ENCODE measurements around the gene FAM184B. TPM values are rescaled to one million over a fixed set of nuclear protein-coding genes. Genes with fewer than 3 reads are reported as not detected.

FAM184B gene
- total RNA-seq, 1 experiment from 2014 or later: 0.09 TPM

- no peaks in the 10 kb centered on the region for H4K20me1 ChIP-seq (ENCODE audit: control insufficient read depth, insufficient read depth, insufficient read length)
- H3K27me3 Mint-ChIP-seq (ENCODE audit: low read depth): no peaks in the 10 kb centered on the region
- no peak overlapping the region for H3K56ac ChIP-seq (ENCODE audit: insufficient read length, low read depth, low read length)
- H2BK15ac ChIP-seq (ENCODE audit: low read depth, low read length): no peak overlapping the region
- H3K79me1 ChIP-seq (ENCODE audit: insufficient read depth, low read depth, low read length, poor library complexity, severe bottlenecking): no peaks in the 10 kb centered on the region
- H3K23me2 ChIP-seq (ENCODE audit: insufficient read length, low read depth, low read length, poor library complexity, severe bottlenecking): no peaks in the 10 kb centered on the region
- H3K27me3 ChIP-seq (ENCODE audit: insufficient read depth, low read length): no peaks in the 10 kb centered on the region
- no CpG with 5 or more reads among the region's 1 CpG for WGBS (ENCODE audit: extremely low coverage, insufficient read length, low lambda C conversion rate)
- no peaks in the 10 kb centered on the region for H3K9me3 ChIP-seq (ENCODE audit: control insufficient read depth, low read depth, low read length)
- H3K79me2 ChIP-seq (ENCODE audit: insufficient read depth, low read length): no peaks in the 10 kb centered on the region
- no peak overlapping the region for H3K9ac ChIP-seq (ENCODE audit: extremely low read depth, insufficient read length, low read length)
- no peak overlapping the region for H2AFZ ChIP-seq (ENCODE audit: low read length)
- peaks cover 18 to 45% (median 29%) of the 10 kb centered on the region in 3 experiments; a peak in 6 of 7 replicates for H3K36me3 Mint-ChIP-seq (ENCODE audit: insufficient read depth in 1 of 3, low read depth in 3 of 3)
- H3K27ac ChIP-seq (ENCODE audit: insufficient read length, low read depth, low read length): no peak overlapping the region
- H4K8ac ChIP-seq (replicated peaks; ENCODE audit: insufficient read length, low read depth, low read length): no peak overlapping the region
- TF ChIP-seq, protein P1, sequence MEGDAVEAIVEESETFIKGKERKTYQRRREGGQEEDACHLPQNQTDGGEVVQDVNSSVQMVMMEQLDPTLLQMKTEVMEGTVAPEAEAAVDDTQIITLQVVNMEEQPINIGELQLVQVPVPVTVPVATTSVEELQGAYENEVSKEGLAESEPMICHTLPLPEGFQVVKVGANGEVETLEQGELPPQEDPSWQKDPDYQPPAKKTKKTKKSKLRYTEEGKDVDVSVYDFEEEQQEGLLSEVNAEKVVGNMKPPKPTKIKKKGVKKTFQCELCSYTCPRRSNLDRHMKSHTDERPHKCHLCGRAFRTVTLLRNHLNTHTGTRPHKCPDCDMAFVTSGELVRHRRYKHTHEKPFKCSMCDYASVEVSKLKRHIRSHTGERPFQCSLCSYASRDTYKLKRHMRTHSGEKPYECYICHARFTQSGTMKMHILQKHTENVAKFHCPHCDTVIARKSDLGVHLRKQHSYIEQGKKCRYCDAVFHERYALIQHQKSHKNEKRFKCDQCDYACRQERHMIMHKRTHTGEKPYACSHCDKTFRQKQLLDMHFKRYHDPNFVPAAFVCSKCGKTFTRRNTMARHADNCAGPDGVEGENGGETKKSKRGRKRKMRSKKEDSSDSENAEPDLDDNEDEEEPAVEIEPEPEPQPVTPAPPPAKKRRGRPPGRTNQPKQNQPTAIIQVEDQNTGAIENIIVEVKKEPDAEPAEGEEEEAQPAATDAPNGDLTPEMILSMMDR (conservative IDR thresholded peaks at IDR 0.05): no peak
- H2BK120ac ChIP-seq (ENCODE audit: low read depth, low read length, poor library complexity, severe bottlenecking): no peak overlapping the region
- no peak overlapping the region for H2BK12ac ChIP-seq (ENCODE audit: insufficient read length, low read depth, low read length)
- no peaks in the 10 kb centered on the region for H3K9me3 Mint-ChIP-seq
- no peak overlapping the region for H3T11ph ChIP-seq (ENCODE audit: low read length)
- no peak overlapping the region for H2BK5ac ChIP-seq (ENCODE audit: insufficient read length, low read length)
- no peaks in the 10 kb centered on the region for H3K4me1 ChIP-seq (ENCODE audit: insufficient read depth, low read length)
- no peak overlapping the region for H2BK20ac ChIP-seq (ENCODE audit: low read depth, low read length, poor library complexity, severe bottlenecking)
- H3K4ac ChIP-seq (ENCODE audit: low read depth, low read length): no peak overlapping the region
- no peak overlapping the region for H3K27ac Mint-ChIP-seq
- H3K14ac ChIP-seq (ENCODE audit: insufficient read depth, low read length): no peak overlapping the region
- no peak overlapping the region for H2AK5ac ChIP-seq (ENCODE audit: insufficient read length, low read length)
- H3K18ac ChIP-seq (ENCODE audit: insufficient read length, low read depth, low read length): no peak overlapping the region
- H3K4me1 Mint-ChIP-seq: no peaks in the 10 kb centered on the region
- H3K4me2 ChIP-seq (ENCODE audit: insufficient read depth, insufficient read length, low read length): no peak overlapping the region
- no peak overlapping the region for H3K23ac ChIP-seq (ENCODE audit: insufficient read length, low read depth, low read length)
- no peak for DNase-seq
- H4K5ac ChIP-seq (ENCODE audit: insufficient read length, low read depth, low read length): no peak overlapping the region
- H3K4me3 Mint-ChIP-seq: no peak overlapping the region
- no peak overlapping the region for H4K91ac ChIP-seq (ENCODE audit: insufficient read length, low read depth, low read length)
These were observed 181.6 kb downstream of the FAM184B start for GRCh38 chr4:17599826-17600225.
